ENCODE data around the gene SPSB3.

DNA sequence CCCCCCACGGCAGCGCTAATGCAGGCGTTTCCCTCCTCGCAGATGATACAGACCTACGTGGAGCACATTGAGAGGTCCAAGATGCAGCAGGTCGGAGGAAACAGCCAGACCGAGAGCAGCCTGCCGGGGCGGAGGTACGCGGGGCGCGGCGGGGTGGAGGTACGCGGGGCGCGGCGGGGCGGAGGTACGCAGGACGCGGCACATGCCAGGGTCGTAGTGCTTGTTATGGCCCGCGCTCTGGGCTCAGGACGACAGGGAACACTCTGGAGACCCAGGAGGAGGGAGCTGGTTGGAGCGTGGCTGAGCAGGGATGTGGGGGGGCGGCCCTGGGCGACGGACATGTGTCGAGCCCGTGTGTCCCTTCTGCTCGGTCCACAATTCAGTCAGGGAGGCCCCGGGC lies 52.9 kb downstream of the SPSB3 start:
- TF ChIP-seq, protein P1, sequence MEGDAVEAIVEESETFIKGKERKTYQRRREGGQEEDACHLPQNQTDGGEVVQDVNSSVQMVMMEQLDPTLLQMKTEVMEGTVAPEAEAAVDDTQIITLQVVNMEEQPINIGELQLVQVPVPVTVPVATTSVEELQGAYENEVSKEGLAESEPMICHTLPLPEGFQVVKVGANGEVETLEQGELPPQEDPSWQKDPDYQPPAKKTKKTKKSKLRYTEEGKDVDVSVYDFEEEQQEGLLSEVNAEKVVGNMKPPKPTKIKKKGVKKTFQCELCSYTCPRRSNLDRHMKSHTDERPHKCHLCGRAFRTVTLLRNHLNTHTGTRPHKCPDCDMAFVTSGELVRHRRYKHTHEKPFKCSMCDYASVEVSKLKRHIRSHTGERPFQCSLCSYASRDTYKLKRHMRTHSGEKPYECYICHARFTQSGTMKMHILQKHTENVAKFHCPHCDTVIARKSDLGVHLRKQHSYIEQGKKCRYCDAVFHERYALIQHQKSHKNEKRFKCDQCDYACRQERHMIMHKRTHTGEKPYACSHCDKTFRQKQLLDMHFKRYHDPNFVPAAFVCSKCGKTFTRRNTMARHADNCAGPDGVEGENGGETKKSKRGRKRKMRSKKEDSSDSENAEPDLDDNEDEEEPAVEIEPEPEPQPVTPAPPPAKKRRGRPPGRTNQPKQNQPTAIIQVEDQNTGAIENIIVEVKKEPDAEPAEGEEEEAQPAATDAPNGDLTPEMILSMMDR (IDR thresholded peaks at IDR 0.05; ENCODE audit: low read depth, low read length, missing input control) = no peak
- TF ChIP-seq GABPA (IDR thresholded peaks at IDR 0.05 in 1 of 2, conservative IDR thresholded peaks at IDR 0.05 in 1 of 2) (no peak), YY1 (IDR thresholded peaks at IDR 0.05) (no peak), EGR1 (IDR thresholded peaks at IDR 0.05; ENCODE audit: low read depth in 2 of 2) (no peak), SP1 (IDR thresholded peaks at IDR 0.05) (no peak), TAF1 (conservative IDR thresholded peaks at IDR 0.05) (no peak), RAD21 (IDR thresholded peaks at IDR 0.05) (no peak), RXRA (IDR thresholded peaks at IDR 0.05) (no peak)
- TF ChIP-seq, protein P2, sequence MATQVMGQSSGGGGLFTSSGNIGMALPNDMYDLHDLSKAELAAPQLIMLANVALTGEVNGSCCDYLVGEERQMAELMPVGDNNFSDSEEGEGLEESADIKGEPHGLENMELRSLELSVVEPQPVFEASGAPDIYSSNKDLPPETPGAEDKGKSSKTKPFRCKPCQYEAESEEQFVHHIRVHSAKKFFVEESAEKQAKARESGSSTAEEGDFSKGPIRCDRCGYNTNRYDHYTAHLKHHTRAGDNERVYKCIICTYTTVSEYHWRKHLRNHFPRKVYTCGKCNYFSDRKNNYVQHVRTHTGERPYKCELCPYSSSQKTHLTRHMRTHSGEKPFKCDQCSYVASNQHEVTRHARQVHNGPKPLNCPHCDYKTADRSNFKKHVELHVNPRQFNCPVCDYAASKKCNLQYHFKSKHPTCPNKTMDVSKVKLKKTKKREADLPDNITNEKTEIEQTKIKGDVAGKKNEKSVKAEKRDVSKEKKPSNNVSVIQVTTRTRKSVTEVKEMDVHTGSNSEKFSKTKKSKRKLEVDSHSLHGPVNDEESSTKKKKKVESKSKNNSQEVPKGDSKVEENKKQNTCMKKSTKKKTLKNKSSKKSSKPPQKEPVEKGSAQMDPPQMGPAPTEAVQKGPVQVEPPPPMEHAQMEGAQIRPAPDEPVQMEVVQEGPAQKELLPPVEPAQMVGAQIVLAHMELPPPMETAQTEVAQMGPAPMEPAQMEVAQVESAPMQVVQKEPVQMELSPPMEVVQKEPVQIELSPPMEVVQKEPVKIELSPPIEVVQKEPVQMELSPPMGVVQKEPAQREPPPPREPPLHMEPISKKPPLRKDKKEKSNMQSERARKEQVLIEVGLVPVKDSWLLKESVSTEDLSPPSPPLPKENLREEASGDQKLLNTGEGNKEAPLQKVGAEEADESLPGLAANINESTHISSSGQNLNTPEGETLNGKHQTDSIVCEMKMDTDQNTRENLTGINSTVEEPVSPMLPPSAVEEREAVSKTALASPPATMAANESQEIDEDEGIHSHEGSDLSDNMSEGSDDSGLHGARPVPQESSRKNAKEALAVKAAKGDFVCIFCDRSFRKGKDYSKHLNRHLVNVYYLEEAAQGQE (IDR thresholded peaks at IDR 0.05) = no peak

Measured in liver (tissue), 3 donors.